T-cell (primary cell): Measurements from ENCODE around the gene IRF9. TPM values are rescaled to one million over a fixed set of nuclear protein-coding genes. Genes with fewer than 3 reads are reported as not detected.
A peak's percentile ranks its signal among the peaks of the same experiment; 100 is the strongest.

ENCODE experiments used
- ATAC-seq, 4 experiments: fragments of 200-7000 bp in 3 of 4; fragments of 150-1000 bp in 1 of 4; cut with Tn5 transposase; replicated peaks in 1 of 4; 1 replicate in 3 of 4; 2 replicates in 1 of 4; pipeline ENCODE4 v1.10.0; 2021; ENCODE audit warnings: moderate library complexity in 3 of 4, mild to moderate bottlenecking in 2 of 4, moderate number of reproducible peaks in 1 of 4
- CTCF ChIA-PET, 2 donors: fragments of 300-600 bp; sonication (Branson Sonifier 250); formaldehyde crosslinking; loops; one replicate each; lab custom pipeline; 2022; ENCODE audit warnings: antibody characterized with exemption in 2 of 2; lab: Charles Lee
- POLR2A ChIA-PET, 2 donors: fragments of 300-600 bp; sonication (Branson Sonifier 250); formaldehyde crosslinking; loops; one replicate each; lab custom pipeline; 2022; ENCODE audit warnings: antibody characterized with exemption in 2 of 2; lab: Charles Lee
- DNase-seq, 35 experiments: peaks; one replicate each; pipeline versions ENCODE4 v3.0.0 to v3.0.0-alpha.2; 2013 to 2023
- H3K27ac ChIP-seq: one replicate; pipeline ENCODE4 v1.5.1; 2013; ENCODE audit warnings: low read length
- H3K27me3 ChIP-seq, 2 experiments: replicated peaks in 1 of 2; 1 replicate in 1 of 2; 2 replicates in 1 of 2; pipeline versions ENCODE4 v1.6.1 to v1.7.0; 2013; ENCODE audit warnings: low read length in 1 of 2, mixed read lengths in 1 of 2; ENCODE audit not compliant: control insufficient read depth in 2 of 2, insufficient read depth in 2 of 2; ENCODE audit errors: extremely low read depth in 1 of 2
- H3K36me3 ChIP-seq, 2 donors: 1 replicate in 1 of 2; 2 replicates in 1 of 2; pipeline versions ENCODE4 v1.6.1 to v1.7.0; 2013; ENCODE audit warnings: low read length in 1 of 2; ENCODE audit not compliant: control insufficient read depth in 2 of 2, insufficient read depth in 1 of 2; ENCODE audit errors: extremely low read depth in 1 of 2
- H3K4me1 ChIP-seq, 2 experiments: 1 replicate in 1 of 2; 2 replicates in 1 of 2; pipeline versions ENCODE4 v1.6.1 to v1.7.0; 2013; ENCODE audit warnings: low read length in 2 of 2, mixed read lengths in 1 of 2; ENCODE audit not compliant: insufficient read depth in 2 of 2, control insufficient read depth in 1 of 2; ENCODE audit errors: extremely low read depth in 1 of 2
- H3K4me3 ChIP-seq, 2 donors: 1 replicate in 1 of 2; 2 replicates in 1 of 2; pipeline versions ENCODE4 v1.5.1 to v1.7.0; 2013; ENCODE audit warnings: mild to moderate bottlenecking in 2 of 2, low read length in 1 of 2, moderate library complexity in 1 of 2; ENCODE audit not compliant: control insufficient read depth in 1 of 2; ENCODE audit errors: extremely low read depth in 1 of 2
- H3K9me3 ChIP-seq: 2 replicates; pipeline ENCODE4 v1.7.0; 2013
- H3K27ac Mint-ChIP-seq, 2 donors: one replicate each; pipeline ENCODE4 v1.8.0; 2020 to 2021; ENCODE audit warnings: mild to moderate bottlenecking in 2 of 2, mixed read lengths in 2 of 2
- H3K27me3 Mint-ChIP-seq, 2 donors: one replicate each; pipeline ENCODE4 v1.8.0; 2021 to 2022; ENCODE audit warnings: mixed read lengths in 2 of 2
- H3K36me3 Mint-ChIP-seq: one replicate; pipeline ENCODE4 v1.8.0; 2021; ENCODE audit warnings: mixed read lengths
- H3K4me1 Mint-ChIP-seq, 3 donors: one replicate each; pipeline ENCODE4 v1.8.0; 2020 to 2022; ENCODE audit warnings: mixed read lengths in 3 of 3, mild to moderate bottlenecking in 1 of 3
- H3K4me3 Mint-ChIP-seq, 3 donors: one replicate each; pipeline ENCODE4 v1.8.0; 2020 to 2022; ENCODE audit warnings: mild to moderate bottlenecking in 3 of 3, mixed read lengths in 3 of 3, moderate library complexity in 3 of 3
- H3K9me3 Mint-ChIP-seq, 3 donors: one replicate each; pipeline ENCODE4 v1.8.0; 2020 to 2022; ENCODE audit warnings: mixed read lengths in 3 of 3
- WGBS: methylation state at CpG from one replicate; pipeline ENCODE4 v1.1.5; 2013; ENCODE audit warnings: missing lambda C conversion rate; ENCODE audit not compliant: insufficient coverage; 5-methylcytosine and 5-hydroxymethylcytosine counted together
- total RNA-seq, 35 experiments: library from RNA in 6 of 35; stranded (reverse) in 6 of 35; fragments of 120-200 nt in 1 of 35; gene quantifications; one replicate each; pipeline versions ENCODE4 v1.2.1 to v1.2.4 and lab custom pipeline; 2013 to 2026

The IRF9 gene
- total RNA-seq, 5 donors from 2014 or later (not counting 1 experiment from before 2014, with no cell fraction given): 201 to 285 (median 215) TPM

GRCh38 chr14:24178399-24179178, 17.5 kb downstream of the IRF9 start:
- no peak for DNase-seq
- Mint-ChIP-seq H3K9me3 (no peaks in the 10 kb centered on the region), H3K36me3 (peaks cover 40% of the 10 kb centered on the region), H3K27me3 (no peaks in the 10 kb centered on the region), H3K27ac (peak overlapping the region in 1 of 2 donors; percentile 28), H3K4me1 (peaks cover 0 to 11% (median under 1%) of the 10 kb centered on the region in 3 donors), H3K4me3 (no peak overlapping the region)
- ATAC-seq: no peak
- WGBS: 100% methylated on average over 1 of the region's 12 CpGs
- Histone ChIP-seq H3K27ac (no peak overlapping the region), H3K27me3 (no peaks in the 10 kb centered on the region), H3K9me3 (no peaks in the 10 kb centered on the region), H3K36me3 (peaks cover 28 to 72% of the 10 kb centered on the region in 2 donors), H3K4me3 (no peak overlapping the region), H3K4me1 (no peaks in the 10 kb centered on the region)
- POLR2A ChIA-PET: no interaction called here
- CTCF ChIA-PET: interaction anchor here in 1 of 2 donors (0.5 kb wide), 1 partner anchor 1167 kb away, joined by 4 read pairs; no protein-coding TSS in a partner anchor

GRCh38 chr14:24179294-24179960, 18.4 kb downstream of the IRF9 start:
- CTCF ChIA-PET: no interaction called here
- 91% methylated on average over 11 of the region's 14 CpGs for WGBS

GRCh38 chr14:24179961-24180796, 19.1 kb downstream of the IRF9 start:
- no peaks in the 10 kb centered on the region for H3K27me3 ChIP-seq
- no peak overlapping the region for H3K4me3 ChIP-seq
- H3K27ac ChIP-seq: no peak overlapping the region
- 93% methylated on average over 11 of the region's 18 CpGs for WGBS
- ChIA-PET POLR2A (interaction anchor here in 1 of 2 donors (0.6 kb wide), 1 partner anchor 9 kb away, joined by 9 read pairs; no protein-coding TSS in a partner anchor), CTCF (no interaction called here)
- Mint-ChIP-seq H3K27me3 (no peaks in the 10 kb centered on the region), H3K4me3 (no peak overlapping the region), H3K27ac (peak overlapping the region; percentile 63 to 77), H3K4me1 (peaks cover 0 to 2% (median 0%) of the 10 kb centered on the region in 3 donors), H3K36me3 (peaks cover 35% of the 10 kb centered on the region), H3K9me3 (no peaks in the 10 kb centered on the region)
- H3K36me3 ChIP-seq: peaks cover 36 to 86% of the 10 kb centered on the region in 2 donors
- no peak for DNase-seq
- no peaks in the 10 kb centered on the region for H3K9me3 ChIP-seq
- ATAC-seq: no peak
- no peaks in the 10 kb centered on the region for H3K4me1 ChIP-seq

More at GRCh38 chr14:24179294-24179960, 18.4 kb downstream of the IRF9 start:
- no peaks in the 10 kb centered on the region for H3K27me3 ChIP-seq
- H3K27me3 Mint-ChIP-seq: no peaks in the 10 kb centered on the region
- H3K4me3 Mint-ChIP-seq: no peak overlapping the region
- peaks cover 0 to 9% (median 0%) of the 10 kb centered on the region in 3 donors for H3K4me1 Mint-ChIP-seq
- no peaks in the 10 kb centered on the region for H3K4me1 ChIP-seq
- H3K36me3 ChIP-seq: peaks cover 30 to 79% of the 10 kb centered on the region in 2 donors
- peak overlapping the region; percentile 17 to 66 for H3K27ac Mint-ChIP-seq
- no peak overlapping the region for H3K4me3 ChIP-seq
- no peak overlapping the region for H3K27ac ChIP-seq
- no peaks in the 10 kb centered on the region for H3K9me3 ChIP-seq
- no peaks in the 10 kb centered on the region for H3K9me3 Mint-ChIP-seq
- DNase-seq (no peak), ATAC-seq (no peak)
- H3K36me3 Mint-ChIP-seq: peaks cover 41% of the 10 kb centered on the region
- POLR2A ChIA-PET: interaction anchor here in 1 of 2 donors (0.6 kb wide), 1 partner anchor 8 kb away, joined by 9 read pairs; no protein-coding TSS in a partner anchor

- Mint-ChIP-seq H3K27ac (peak overlapping the region in 1 of 2 donors; percentile 77), H3K4me3 (no peak overlapping the region)
Observed at GRCh38 chr14:24181371-24182077, 20.5 kb downstream of the IRF9 start.

GRCh38 chr14:24182110-24182882, 21.2 kb downstream of the IRF9 start:
- Histone ChIP-seq H3K4me1 (peaks cover 0 to 9% of the 10 kb centered on the region in 2 experiments), H3K27me3 (no peaks in the 10 kb centered on the region), H3K9me3 (no peaks in the 10 kb centered on the region), H3K27ac (no peak overlapping the region), H3K36me3 (peaks cover 34 to 95% of the 10 kb centered on the region in 2 donors), H3K4me3 (no peak overlapping the region)
- ATAC-seq (no peak), DNase-seq (no peak)
- 92% methylated on average over 11 of the region's 14 CpGs for WGBS
- POLR2A ChIA-PET: no interaction called here
- CTCF ChIA-PET: no interaction called here
- no peaks in the 10 kb centered on the region for H3K9me3 Mint-ChIP-seq
- no peaks in the 10 kb centered on the region for H3K27me3 Mint-ChIP-seq
- peak overlapping the region in 1 of 2 donors; percentile 50 for H3K27ac Mint-ChIP-seq
- H3K36me3 Mint-ChIP-seq: peaks cover 39% of the 10 kb centered on the region
- no peak overlapping the region for H3K4me3 Mint-ChIP-seq
- peaks cover 5 to 8% (median 6%) of the 10 kb centered on the region in 3 donors for H3K4me1 Mint-ChIP-seq

More at GRCh38 chr14:24181371-24182077, 20.5 kb downstream of the IRF9 start:
- Histone ChIP-seq H3K9me3 (no peaks in the 10 kb centered on the region), H3K4me1 (peaks cover 0 to under 1% of the 10 kb centered on the region in 2 experiments), H3K27me3 (no peaks in the 10 kb centered on the region), H3K4me3 (no peak overlapping the region), H3K27ac (no peak overlapping the region), H3K36me3 (peaks cover 38 to 98% of the 10 kb centered on the region in 2 donors)
- 93% methylated on average over 16 of the region's 19 CpGs for WGBS
- peaks cover 0 to 3% (median 0%) of the 10 kb centered on the region in 3 donors for H3K4me1 Mint-ChIP-seq
- ATAC-seq (no peak), DNase-seq (no peak)
- no peaks in the 10 kb centered on the region for H3K27me3 Mint-ChIP-seq
- CTCF ChIA-PET: no interaction called here
- POLR2A ChIA-PET: interaction anchor here in 1 of 2 donors (0.6 to 0.8 kb wide), 2 partner anchors 61 to 70 kb away, joined by 3 to 7 read pairs; no protein-coding TSS in a partner anchor
- H3K9me3 Mint-ChIP-seq: no peaks in the 10 kb centered on the region
- peaks cover 37% of the 10 kb centered on the region for H3K36me3 Mint-ChIP-seq
